ENCODE data around the gene C20orf144.

GRCh38 chr20:33645396-33645795 lies 16.7 kb upstream of the C20orf144 start:
- TF ChIP-seq POLR2A (IDR thresholded peaks at IDR 0.05), result no peak
- TF ChIP-seq CTCF (IDR thresholded peaks at IDR 0.05), result no peak

Measured in body of pancreas (tissue), 4 donors.